C4-2B (cell line): ENCODE results near the gene OR6M1.

ENCODE experiments used
- H3K27ac ChIP-seq: fragments of 450-650 bp; 2 replicates; pipeline ENCODE4 v1.5.1; 2017
- ZFX ChIP-seq: fragments of 450-650 bp; IDR thresholded peaks from 2 replicates; pipeline ENCODE4 v1.6.1; 2017
- TF ChIP-seq, protein P1 (sequence below): fragments of 450-650 bp; conservative IDR thresholded peaks from 2 replicates; pipeline ENCODE4 v1.5.1; 2017; ENCODE audit warnings: mild to moderate bottlenecking

Gene OR6M1

DNA sequence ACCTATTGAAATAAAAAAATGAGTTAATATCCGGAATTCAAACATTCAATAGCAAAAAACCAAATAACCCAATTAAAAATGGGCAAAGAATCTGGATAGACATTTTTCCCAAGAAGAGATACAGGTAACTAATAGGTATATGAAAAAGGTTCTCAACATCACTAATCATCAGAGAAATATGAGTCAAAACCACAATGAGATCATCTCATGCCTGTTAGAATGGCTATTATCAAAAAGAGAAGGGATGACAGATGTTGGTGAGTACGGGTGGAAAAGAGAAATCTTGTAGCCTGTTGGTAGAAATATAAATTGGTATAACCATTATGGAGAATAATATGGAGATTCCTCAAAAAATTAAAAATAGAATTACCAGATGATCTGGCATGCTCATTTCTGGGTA is 26.9 kb upstream of the OR6M1 start:
- TF ChIP-seq, protein P1, sequence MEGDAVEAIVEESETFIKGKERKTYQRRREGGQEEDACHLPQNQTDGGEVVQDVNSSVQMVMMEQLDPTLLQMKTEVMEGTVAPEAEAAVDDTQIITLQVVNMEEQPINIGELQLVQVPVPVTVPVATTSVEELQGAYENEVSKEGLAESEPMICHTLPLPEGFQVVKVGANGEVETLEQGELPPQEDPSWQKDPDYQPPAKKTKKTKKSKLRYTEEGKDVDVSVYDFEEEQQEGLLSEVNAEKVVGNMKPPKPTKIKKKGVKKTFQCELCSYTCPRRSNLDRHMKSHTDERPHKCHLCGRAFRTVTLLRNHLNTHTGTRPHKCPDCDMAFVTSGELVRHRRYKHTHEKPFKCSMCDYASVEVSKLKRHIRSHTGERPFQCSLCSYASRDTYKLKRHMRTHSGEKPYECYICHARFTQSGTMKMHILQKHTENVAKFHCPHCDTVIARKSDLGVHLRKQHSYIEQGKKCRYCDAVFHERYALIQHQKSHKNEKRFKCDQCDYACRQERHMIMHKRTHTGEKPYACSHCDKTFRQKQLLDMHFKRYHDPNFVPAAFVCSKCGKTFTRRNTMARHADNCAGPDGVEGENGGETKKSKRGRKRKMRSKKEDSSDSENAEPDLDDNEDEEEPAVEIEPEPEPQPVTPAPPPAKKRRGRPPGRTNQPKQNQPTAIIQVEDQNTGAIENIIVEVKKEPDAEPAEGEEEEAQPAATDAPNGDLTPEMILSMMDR, result no peak
- TF ChIP-seq ZFX, result no peak
- H3K27ac ChIP-seq, result no peak overlapping the region

DNA sequence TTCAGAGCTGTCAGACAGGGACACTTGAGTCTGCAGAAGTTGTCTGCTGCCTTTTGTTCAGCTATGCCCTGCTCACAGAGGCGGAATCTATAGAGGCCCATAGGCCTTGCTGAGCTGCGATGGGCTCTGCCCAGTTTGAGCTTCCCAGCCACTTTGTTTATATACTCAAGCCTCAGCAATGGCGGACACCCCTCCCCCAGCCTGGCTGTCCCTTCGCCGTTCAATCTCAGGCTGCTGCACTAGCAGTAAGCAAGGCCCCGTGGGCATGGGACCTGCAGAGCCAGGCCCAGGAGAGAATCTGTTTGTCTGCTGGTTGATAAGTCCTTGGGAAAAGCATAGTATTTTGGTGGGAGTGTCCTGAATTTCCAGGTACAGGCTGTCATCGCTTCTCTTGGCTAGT is 23.6 kb upstream of the OR6M1 start:
- TF ChIP-seq, protein P1, result no peak
- no peak for TF ChIP-seq ZFX
- no peak overlapping the region for H3K27ac ChIP-seq

DNA sequence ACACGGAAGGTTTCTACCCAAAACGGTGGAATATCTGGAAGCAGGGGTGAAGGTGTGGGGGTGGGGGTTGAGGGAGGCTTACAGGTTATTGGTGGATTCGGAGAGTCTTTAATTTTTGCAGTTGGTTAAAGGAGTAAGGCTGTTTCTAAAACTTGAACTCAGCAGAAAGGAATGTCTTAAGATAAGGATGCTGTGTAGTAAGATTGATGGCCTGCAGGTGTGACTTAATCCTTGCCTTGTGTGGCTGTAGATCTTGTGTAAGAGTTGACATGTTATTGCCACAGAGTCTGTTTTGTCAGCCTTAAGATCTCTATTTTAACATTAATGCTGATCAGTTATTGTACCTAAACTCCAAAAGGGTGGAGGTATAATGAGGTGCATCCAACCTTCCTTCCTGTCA is 16.4 kb upstream of the OR6M1 start:
- no peak for TF ChIP-seq ZFX
- TF ChIP-seq, protein P1, result no peak
- H3K27ac ChIP-seq, result no peak overlapping the region

DNA sequence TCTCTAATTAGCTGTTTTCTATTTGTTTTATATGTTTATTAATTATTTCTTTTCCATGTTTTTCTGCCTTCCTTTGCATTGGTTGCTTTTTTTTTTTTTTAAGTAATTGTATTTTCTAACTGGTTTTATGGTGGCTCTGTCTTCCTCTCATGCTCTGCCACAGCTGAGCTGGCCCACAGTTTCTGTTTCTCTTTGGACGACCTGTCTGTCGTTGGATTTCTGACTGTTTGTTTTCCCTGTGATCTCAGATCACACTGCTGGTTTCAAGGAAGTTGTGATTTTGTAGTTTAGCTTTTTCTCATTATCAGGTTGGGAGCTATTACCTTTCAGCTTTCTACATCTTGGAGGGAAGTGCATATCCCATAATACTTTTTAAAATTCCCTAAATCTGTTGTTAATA is 15.9 kb upstream of the OR6M1 start:
- no peak overlapping the region for H3K27ac ChIP-seq
- TF ChIP-seq ZFX, result no peak
- TF ChIP-seq, protein P1, result no peak

DNA sequence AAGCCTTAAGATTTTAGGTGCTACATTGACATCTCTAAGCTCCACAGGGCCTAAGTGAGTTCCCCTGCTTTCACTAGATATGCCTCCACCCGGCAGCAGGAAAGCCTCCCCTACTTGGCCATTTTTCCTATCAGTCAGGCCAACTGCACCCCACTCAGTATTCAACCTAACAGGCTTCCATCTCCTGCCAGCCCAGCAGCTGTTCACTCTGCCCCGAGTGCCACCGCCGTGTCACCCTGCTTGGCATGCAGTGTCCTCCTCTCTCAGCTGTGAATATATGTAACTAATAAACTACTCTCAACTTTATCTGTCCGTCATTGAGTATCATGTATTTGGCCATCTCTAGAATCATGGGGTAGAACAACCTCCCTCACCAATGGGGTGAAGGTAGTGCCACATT is 9.0 kb upstream of the OR6M1 start:
- no peak overlapping the region for H3K27ac ChIP-seq
- TF ChIP-seq, protein P1, result no peak
- no peak for TF ChIP-seq ZFX

DNA sequence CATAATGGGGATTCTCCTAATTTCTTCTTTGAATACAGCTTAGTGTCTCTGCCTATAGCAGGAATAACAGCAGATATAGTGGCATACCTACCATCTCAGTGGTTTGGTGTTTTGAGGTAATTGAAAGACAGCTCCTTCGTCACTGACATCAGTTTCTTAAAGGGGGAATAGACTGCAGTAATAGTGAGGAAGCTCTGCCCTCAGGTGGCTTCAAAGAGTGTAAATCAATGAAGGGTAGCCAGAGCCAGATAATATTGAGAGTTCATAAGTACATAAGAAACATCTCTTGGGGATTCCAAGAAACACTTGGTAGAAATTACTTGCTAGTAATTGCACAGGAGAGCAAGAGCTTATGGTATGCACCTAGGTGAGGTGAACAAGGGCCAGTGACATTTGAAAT is 4.4 kb downstream of the OR6M1 start:
- no peak overlapping the region for H3K27ac ChIP-seq
- TF ChIP-seq ZFX, result no peak
- TF ChIP-seq, protein P1, result no peak

DNA sequence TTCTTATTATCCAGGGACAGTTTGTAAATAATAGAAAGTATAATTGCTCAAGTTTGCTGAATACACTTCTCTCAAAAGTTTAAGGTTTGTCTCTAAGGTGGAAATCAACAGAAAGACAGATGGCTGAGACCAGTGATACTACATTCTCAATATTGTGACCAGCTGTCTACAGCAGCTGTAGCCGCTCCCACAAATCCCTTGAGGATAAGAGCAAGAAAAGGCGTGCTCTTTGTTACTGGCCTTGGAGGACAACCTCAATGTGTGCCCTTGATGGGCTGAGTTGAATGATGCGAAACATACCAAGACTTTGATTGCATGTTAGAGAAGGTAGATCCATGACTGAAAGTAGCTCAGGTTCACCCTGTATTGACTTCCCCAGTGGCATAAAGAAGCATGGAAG is 6.1 kb downstream of the OR6M1 start:
- H3K27ac ChIP-seq, result no peak overlapping the region
- TF ChIP-seq ZFX, result no peak
- TF ChIP-seq, protein P1, result no peak

DNA sequence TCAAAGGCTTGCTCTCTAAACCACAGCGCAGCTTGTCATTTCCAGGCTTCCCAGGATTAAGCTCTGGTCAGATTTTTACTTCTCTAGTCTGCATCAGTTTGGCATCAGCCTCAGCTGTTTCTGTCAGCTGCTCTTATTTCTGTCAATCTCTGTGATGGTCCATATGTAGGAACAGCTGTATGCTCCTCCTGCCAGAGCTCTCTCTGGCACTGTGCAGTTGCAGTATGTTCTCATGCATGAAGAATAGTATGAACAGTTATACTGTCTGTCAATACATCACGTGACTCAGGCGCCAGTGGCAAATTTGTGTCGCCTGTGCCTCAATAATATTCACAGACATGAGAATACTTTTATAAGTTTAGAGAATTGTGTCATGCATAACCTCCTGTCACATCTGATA is 6.7 kb downstream of the OR6M1 start:
- H3K27ac ChIP-seq, result no peak overlapping the region
- TF ChIP-seq, protein P1, result no peak
- no peak for TF ChIP-seq ZFX
